GM23338 (cell line): ENCODE measurements around the gene MARCHF2. TPM values are rescaled to one million over a fixed set of nuclear protein-coding genes. Genes with fewer than 3 reads are reported as not detected.

Experiments
- ATAC-seq: fragments of 200-7000 bp; cut with Tn5 transposase; 3 replicates; pipeline ENCODE4 v1.9.1; 2020
- DNase-seq: peaks from one replicate; pipeline ENCODE4 v3.0.0-alpha.2; 2015; ENCODE audit warnings: low spot score
- H2AFZ ChIP-seq: fragments of 200-600 bp; sonication (generic); 2 replicates; pipeline ENCODE4 v1.8.0; 2016; ENCODE audit warnings: antibody characterized with exemption, mild to moderate bottlenecking, moderate library complexity
- H3F3A ChIP-seq: fragments of 200-600 bp; sonication (generic); replicated peaks from 2 replicates; pipeline ENCODE4 v1.8.0; 2017; ENCODE audit warnings: antibody characterized with exemption, mixed run types, low read depth
- H3K27ac ChIP-seq: fragments of 200-600 bp; sonication (generic); 2 replicates; pipeline ENCODE4 v1.6.1; 2016; ENCODE audit warnings: low read depth
- H3K27me3 ChIP-seq: fragments of 200-600 bp; sonication (generic); 2 replicates; pipeline ENCODE4 v1.8.0; 2016; ENCODE audit warnings: mild to moderate bottlenecking, mixed run types, moderate library complexity; ENCODE audit not compliant: insufficient read depth
- H3K36me3 ChIP-seq: fragments of 200-600 bp; sonication (generic); 2 replicates; pipeline ENCODE4 v1.8.0; 2016; ENCODE audit warnings: mild to moderate bottlenecking; ENCODE audit not compliant: insufficient read depth
- H3K4me1 ChIP-seq: fragments of 200-600 bp; sonication (generic); 2 replicates; pipeline ENCODE4 v1.8.0; 2016; ENCODE audit warnings: mild to moderate bottlenecking, moderate library complexity; ENCODE audit not compliant: insufficient read depth
- H3K4me2 ChIP-seq: fragments of 200-600 bp; sonication (generic); 2 replicates; pipeline ENCODE4 v1.7.1; 2017; ENCODE audit warnings: mixed run types
- H3K4me3 ChIP-seq: fragments of 200-600 bp; sonication (generic); 2 replicates; pipeline ENCODE4 v1.6.1; 2016; ENCODE audit warnings: mixed run types
- H3K79me2 ChIP-seq: fragments of 200-600 bp; sonication (generic); replicated peaks from 2 replicates; pipeline ENCODE4 v1.8.0; 2017; ENCODE audit warnings: mild to moderate bottlenecking; ENCODE audit not compliant: insufficient read depth
- H3K9me2 ChIP-seq: fragments of 200-600 bp; sonication (generic); 2 replicates; pipeline ENCODE4 v1.8.0; 2017; ENCODE audit not compliant: insufficient read depth
- H4K20me1 ChIP-seq: fragments of 200-600 bp; sonication (generic); replicated peaks from 2 replicates; pipeline ENCODE4 v1.8.0; 2017; ENCODE audit warnings: mild to moderate bottlenecking; ENCODE audit not compliant: insufficient read depth
- H3K27ac Mint-ChIP-seq: 2 replicates; pipeline ENCODE4 v1.8.0; 2020; ENCODE audit warnings: inconsistent platforms, mild to moderate bottlenecking, moderate library complexity, mixed read lengths
- H3K27me3 Mint-ChIP-seq: 3 replicates; pipeline ENCODE4 v1.8.0; 2022; ENCODE audit warnings: low read depth, mild to moderate bottlenecking, moderate library complexity, mixed read lengths, inconsistent platforms; ENCODE audit not compliant: insufficient read depth, poor library complexity
- H3K36me3 Mint-ChIP-seq: 3 replicates; pipeline ENCODE4 v1.8.0; 2021; ENCODE audit warnings: low read depth, mild to moderate bottlenecking, inconsistent platforms, moderate library complexity, mixed read lengths
- H3K4me1 Mint-ChIP-seq: 3 replicates; pipeline ENCODE4 v1.8.0; 2020; ENCODE audit warnings: mild to moderate bottlenecking, inconsistent platforms, mixed read lengths
- H3K4me3 Mint-ChIP-seq: 3 replicates; pipeline ENCODE4 v1.8.0; 2021; ENCODE audit warnings: moderate library complexity, mild to moderate bottlenecking, inconsistent platforms, mixed read lengths
- H3K9me3 Mint-ChIP-seq: 3 replicates; pipeline ENCODE4 v1.8.0; 2020; ENCODE audit warnings: moderate library complexity, mild to moderate bottlenecking, inconsistent platforms, mixed read lengths
- CREB1 ChIP-seq: fragments of 250-450 bp; sonication (Bioruptor Pico); IDR thresholded peaks from 2 replicates; pipeline ENCODE4 v1.5.0; 2020; ENCODE audit warnings: low read depth, mild to moderate bottlenecking, moderate library complexity
- ETS1 ChIP-seq: IDR thresholded peaks from 2 replicates; pipeline ENCODE4 v1.6.1; 2016; ENCODE audit warnings: antibody characterized with exemption
- EZH2 ChIP-seq: fragments of 200-600 bp; sonication (generic); IDR thresholded peaks from one replicate; pipeline ENCODE4 v1.8.0; 2017; ENCODE audit warnings: antibody characterized with exemption, mild to moderate bottlenecking, low read depth; ENCODE audit not compliant: unreplicated experiment
- EZH2phosphoT487 ChIP-seq: fragments of 200-600 bp; sonication (generic); IDR thresholded peaks from one replicate; pipeline ENCODE4 v1.8.1; 2018; ENCODE audit warnings: antibody characterized with exemption; ENCODE audit not compliant: unreplicated experiment
- JUNB ChIP-seq: IDR thresholded peaks from one replicate; pipeline ENCODE4 v1.6.1; 2016; ENCODE audit warnings: antibody characterized with exemption; ENCODE audit not compliant: unreplicated experiment
- NANOG ChIP-seq: IDR thresholded peaks from 2 replicates; pipeline ENCODE4 v1.6.1; 2016; ENCODE audit warnings: antibody characterized with exemption, borderline replicate concordance
- POLR2AphosphoS5 ChIP-seq: IDR thresholded peaks from 2 replicates; pipeline ENCODE4 v1.6.1; 2016; ENCODE audit warnings: antibody characterized with exemption, low read depth
- REST ChIP-seq: IDR thresholded peaks from one replicate; pipeline ENCODE4 v1.6.1; 2018; ENCODE audit warnings: antibody characterized with exemption; ENCODE audit not compliant: unreplicated experiment
- STAT1 ChIP-seq: IDR thresholded peaks from one replicate; pipeline ENCODE4 v1.6.1; 2016; ENCODE audit warnings: antibody characterized with exemption; ENCODE audit not compliant: unreplicated experiment
- ZNF114 ChIP-seq: fragments of 250-450 bp; sonication (Bioruptor Pico); IDR thresholded peaks from 2 replicates; pipeline ENCODE4 v1.5.0; 2020; ENCODE audit warnings: mild to moderate bottlenecking, moderate library complexity
- ZNF331 ChIP-seq: fragments of 250-450 bp; sonication (Bioruptor Pico); IDR thresholded peaks from 2 replicates; pipeline ENCODE4 v1.5.0; 2020; ENCODE audit warnings: low read depth, mild to moderate bottlenecking, moderate library complexity
- ZNF462 ChIP-seq: fragments of 250-450 bp; sonication (Bioruptor Pico); IDR thresholded peaks from 2 replicates; pipeline ENCODE4 v1.5.0; 2020; ENCODE audit warnings: mild to moderate bottlenecking, moderate library complexity
- polyA plus RNA-seq: library from polyadenylated mRNA; unstranded; fragments of >200 nt; fragmentation: Nextera tagmentation; extraction: Ambion mirVana; gene quantifications from 2 replicates; pipeline ENCODE4 v1.2.1, GENCODE V29; 2016
- total RNA-seq: library from RNA; depleted of rRNA; stranded (reverse); fragments of >200 nt; shearing (Covaris generic); gene quantifications from 2 replicates; pipeline ENCODE4 v1.2.3, GENCODE V29; 2014
- TF ChIP-seq, protein P1 (sequence below), 2 experiments: fragments of 200-600 bp in 1 of 2; sonication (generic) in 1 of 2; conservative IDR thresholded peaks; 2 replicates each; pipeline versions ENCODE4 v1.5.1 to v1.6.1; 2016 to 2017; ENCODE audit warnings: antibody characterized with exemption in 2 of 2, low read depth in 2 of 2, mild to moderate bottlenecking in 2 of 2, moderate library complexity in 1 of 2

Gene MARCHF2
- total and polyA plus RNA-seq, 2 experiments from 2014 or later = 18.9 to 50.1 TPM

GRCh38 chr19:8454218-8454617 lies 41.1 kb downstream of the MARCHF2 start (continued):
- TF ChIP-seq EZH2 (no peak), STAT1 (no peak), NANOG (no peak), CREB1 (no peak), EZH2phosphoT487 (no peak), ZNF331 (no peak), POLR2AphosphoS5 (no peak), ZNF114 (CRISPR knock-in tag) (no peak), REST (no peak), JUNB (no peak)
- TF ChIP-seq, protein P1, sequence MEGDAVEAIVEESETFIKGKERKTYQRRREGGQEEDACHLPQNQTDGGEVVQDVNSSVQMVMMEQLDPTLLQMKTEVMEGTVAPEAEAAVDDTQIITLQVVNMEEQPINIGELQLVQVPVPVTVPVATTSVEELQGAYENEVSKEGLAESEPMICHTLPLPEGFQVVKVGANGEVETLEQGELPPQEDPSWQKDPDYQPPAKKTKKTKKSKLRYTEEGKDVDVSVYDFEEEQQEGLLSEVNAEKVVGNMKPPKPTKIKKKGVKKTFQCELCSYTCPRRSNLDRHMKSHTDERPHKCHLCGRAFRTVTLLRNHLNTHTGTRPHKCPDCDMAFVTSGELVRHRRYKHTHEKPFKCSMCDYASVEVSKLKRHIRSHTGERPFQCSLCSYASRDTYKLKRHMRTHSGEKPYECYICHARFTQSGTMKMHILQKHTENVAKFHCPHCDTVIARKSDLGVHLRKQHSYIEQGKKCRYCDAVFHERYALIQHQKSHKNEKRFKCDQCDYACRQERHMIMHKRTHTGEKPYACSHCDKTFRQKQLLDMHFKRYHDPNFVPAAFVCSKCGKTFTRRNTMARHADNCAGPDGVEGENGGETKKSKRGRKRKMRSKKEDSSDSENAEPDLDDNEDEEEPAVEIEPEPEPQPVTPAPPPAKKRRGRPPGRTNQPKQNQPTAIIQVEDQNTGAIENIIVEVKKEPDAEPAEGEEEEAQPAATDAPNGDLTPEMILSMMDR (conservative IDR thresholded peaks at IDR 0.05; ENCODE audit: low read depth in 2 of 2) = no peak

DNA sequence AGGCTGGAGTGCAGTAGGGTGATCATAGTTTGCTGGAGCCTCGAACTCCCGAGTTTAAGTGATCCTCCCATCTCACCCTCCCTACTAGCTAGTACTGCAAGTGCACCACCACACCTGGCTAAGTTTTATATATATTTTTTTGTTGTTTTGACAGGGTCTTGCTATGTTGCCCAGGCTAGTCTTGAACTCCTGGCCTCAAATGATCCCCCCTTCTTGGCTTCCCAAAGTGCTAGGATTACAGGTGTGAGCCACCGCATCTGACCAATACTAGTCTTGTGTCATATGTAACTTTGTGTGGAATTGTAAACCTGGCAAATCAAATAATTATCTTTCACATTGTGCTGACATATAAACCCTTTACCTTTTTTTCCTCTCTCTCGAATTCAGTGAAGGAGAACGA lies 41.9 kb downstream of the MARCHF2 start:
- Mint-ChIP-seq H3K27ac (no peak overlapping the region), H3K36me3 (peaks cover 82% of the 10 kb centered on the region), H3K4me1 (peaks cover 89% of the 10 kb centered on the region), H3K9me3 (no peaks in the 10 kb centered on the region), H3K4me3 (no peak overlapping the region), H3K27me3 (peaks cover 7% of the 10 kb centered on the region)
- no peak overlapping the region for H3K4me2 ChIP-seq
- H3K27ac ChIP-seq = peak overlapping the region; percentile 18; the same call in 1 of the 2 replicates
- H3K79me2 ChIP-seq = peaks cover 100% of the 10 kb centered on the region
- no peaks in the 10 kb centered on the region for H3K27me3 ChIP-seq
- no peaks in the 10 kb centered on the region for H3K9me2 ChIP-seq
- DNase-seq = no peak
- ATAC-seq = no peak
- H3F3A ChIP-seq = no peaks in the 10 kb centered on the region
- H4K20me1 ChIP-seq = peaks cover 95% of the 10 kb centered on the region
- no peak overlapping the region for H2AFZ ChIP-seq
- no peak overlapping the region for H3K4me3 ChIP-seq
- H3K36me3 ChIP-seq = peaks cover 17% of the 10 kb centered on the region; the same call in 1 of the 2 replicates
- TF ChIP-seq JUNB = no peak
- TF ChIP-seq ZNF462 (CRISPR knock-in tag) = no peak
- TF ChIP-seq ETS1 = no peak
- no peak for TF ChIP-seq EZH2phosphoT487
- peaks cover 83% of the 10 kb centered on the region for H3K4me1 ChIP-seq
